ENCODE data around the gene LIFR.

DNA sequence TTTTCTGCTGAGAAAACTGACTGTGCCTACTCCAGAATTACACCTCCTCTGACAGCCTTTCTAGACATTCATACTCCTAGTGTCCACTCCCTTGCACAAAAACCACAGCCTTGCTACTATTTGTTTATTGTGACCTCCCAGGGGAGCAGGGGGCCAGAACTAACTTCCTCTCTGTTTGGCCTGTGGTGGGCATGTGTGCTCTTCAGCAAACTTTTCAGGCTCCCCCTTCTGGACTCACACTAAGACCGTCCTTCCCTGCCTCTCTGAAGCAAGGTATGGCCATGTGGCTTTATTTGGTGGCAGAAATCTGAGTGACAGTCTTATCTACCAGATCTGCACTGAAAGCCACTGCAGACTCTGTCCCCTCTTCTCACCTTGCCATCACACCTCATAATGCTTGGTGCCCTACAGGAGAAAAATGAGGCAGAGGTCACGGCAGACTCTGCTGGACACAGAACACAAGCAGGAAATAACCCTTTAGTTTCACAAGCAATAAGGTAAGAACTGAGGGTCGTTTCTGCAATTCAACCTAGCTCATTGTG is 28.2 kb downstream of the LIFR start:
- TF ChIP-seq, protein P1, sequence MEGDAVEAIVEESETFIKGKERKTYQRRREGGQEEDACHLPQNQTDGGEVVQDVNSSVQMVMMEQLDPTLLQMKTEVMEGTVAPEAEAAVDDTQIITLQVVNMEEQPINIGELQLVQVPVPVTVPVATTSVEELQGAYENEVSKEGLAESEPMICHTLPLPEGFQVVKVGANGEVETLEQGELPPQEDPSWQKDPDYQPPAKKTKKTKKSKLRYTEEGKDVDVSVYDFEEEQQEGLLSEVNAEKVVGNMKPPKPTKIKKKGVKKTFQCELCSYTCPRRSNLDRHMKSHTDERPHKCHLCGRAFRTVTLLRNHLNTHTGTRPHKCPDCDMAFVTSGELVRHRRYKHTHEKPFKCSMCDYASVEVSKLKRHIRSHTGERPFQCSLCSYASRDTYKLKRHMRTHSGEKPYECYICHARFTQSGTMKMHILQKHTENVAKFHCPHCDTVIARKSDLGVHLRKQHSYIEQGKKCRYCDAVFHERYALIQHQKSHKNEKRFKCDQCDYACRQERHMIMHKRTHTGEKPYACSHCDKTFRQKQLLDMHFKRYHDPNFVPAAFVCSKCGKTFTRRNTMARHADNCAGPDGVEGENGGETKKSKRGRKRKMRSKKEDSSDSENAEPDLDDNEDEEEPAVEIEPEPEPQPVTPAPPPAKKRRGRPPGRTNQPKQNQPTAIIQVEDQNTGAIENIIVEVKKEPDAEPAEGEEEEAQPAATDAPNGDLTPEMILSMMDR (conservative IDR thresholded peaks at IDR 0.05): no peak
- TF ChIP-seq EZH2 (IDR thresholded peaks at IDR 0.05; ENCODE audit: low read depth): no peak

Measured in PC-9 (cell line).